SK-N-SH (cell line): ENCODE measurements around the gene WDR77.

Experiments used
- FOXM1 ChIP-seq: IDR thresholded peaks from 2 replicates; pipeline ENCODE4 v1.4.0; 2012; ENCODE audit warnings: low read depth, mild to moderate bottlenecking
- TF ChIP-seq, protein P1 (sequence below): fragments of 200-600 bp; sonication (generic); IDR thresholded peaks from 2 replicates; pipeline ENCODE4 v1.6.1; 2017; ENCODE audit warnings: antibody characterized with exemption, mild to moderate bottlenecking, moderate library complexity

DNA sequence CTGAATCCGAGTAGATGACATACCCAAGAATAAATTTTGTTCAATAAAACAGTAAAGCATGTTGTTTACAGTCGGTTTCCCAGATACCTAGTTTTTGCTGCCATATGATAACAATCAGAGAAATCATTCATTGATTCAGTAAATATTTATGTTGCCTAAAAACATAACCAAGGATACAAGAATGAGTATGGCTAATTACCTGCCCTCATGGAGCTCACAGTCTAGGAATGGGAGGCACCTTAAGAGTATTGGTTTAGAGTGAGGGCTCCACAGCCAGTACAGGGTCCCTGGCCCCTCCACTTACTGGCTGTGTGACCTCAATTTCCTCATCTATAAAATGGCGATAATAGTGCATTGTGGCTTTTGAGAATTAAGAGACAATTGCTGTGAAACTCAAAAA lies 1.1 kb upstream of the WDR77 start:
- no peak for TF ChIP-seq FOXM1
- TF ChIP-seq, protein P1, sequence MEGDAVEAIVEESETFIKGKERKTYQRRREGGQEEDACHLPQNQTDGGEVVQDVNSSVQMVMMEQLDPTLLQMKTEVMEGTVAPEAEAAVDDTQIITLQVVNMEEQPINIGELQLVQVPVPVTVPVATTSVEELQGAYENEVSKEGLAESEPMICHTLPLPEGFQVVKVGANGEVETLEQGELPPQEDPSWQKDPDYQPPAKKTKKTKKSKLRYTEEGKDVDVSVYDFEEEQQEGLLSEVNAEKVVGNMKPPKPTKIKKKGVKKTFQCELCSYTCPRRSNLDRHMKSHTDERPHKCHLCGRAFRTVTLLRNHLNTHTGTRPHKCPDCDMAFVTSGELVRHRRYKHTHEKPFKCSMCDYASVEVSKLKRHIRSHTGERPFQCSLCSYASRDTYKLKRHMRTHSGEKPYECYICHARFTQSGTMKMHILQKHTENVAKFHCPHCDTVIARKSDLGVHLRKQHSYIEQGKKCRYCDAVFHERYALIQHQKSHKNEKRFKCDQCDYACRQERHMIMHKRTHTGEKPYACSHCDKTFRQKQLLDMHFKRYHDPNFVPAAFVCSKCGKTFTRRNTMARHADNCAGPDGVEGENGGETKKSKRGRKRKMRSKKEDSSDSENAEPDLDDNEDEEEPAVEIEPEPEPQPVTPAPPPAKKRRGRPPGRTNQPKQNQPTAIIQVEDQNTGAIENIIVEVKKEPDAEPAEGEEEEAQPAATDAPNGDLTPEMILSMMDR, result no peak
